Frontal cortex (tissue), 4 donors: ENCODE data around the gene PIGK. TPM values are rescaled to one million over a fixed set of nuclear protein-coding genes. Genes with fewer than 3 reads are reported as not detected.

ENCODE experiments used
- DNase-seq, 2 donors: peaks; one replicate each; pipeline ENCODE4 v3.0.0; 2012; ENCODE audit warnings: low spot score in 2 of 2
- FAIRE-seq: peaks from 2 replicates; lab custom pipeline; 2012; peaks lifted over from hg19 to GRCh38; lab: Jason Lieb, UNC
- small RNA-seq: library from RNA; depleted of rRNA; stranded (forward); fragments of <200 nt; gene quantifications from one replicate; pipeline ENCODE3, GENCODE V24; 2014
- total RNA-seq: library from RNA; depleted of rRNA; stranded (reverse); fragments of >200 nt; gene quantifications from one replicate; pipeline ENCODE4 v1.2.3, GENCODE V29; 2014
- donor health status: control.
- donor health status: control.
- donor health status: control.

Gene PIGK
- total RNA-seq, 1 donor from 2014 or later, result 26.5 TPM

- no peak for DNase-seq
These were observed 171.7 kb downstream of the PIGK start for GRCh38 chr1:77047575-77047974.

GRCh38 chr1:77044133-77044849 is 174.9 kb downstream of the PIGK start:
- FAIRE-seq, result no peak
- DNase-seq, result no peak

More at GRCh38 chr1:77047575-77047974, 171.7 kb downstream of the PIGK start:
- FAIRE-seq, result no peak

GRCh38 chr1:77040826-77041225 is 178.4 kb downstream of the PIGK start:
- no peak for FAIRE-seq
- no peak for DNase-seq

- peak in 1 of 2 donors; percentile 13 for DNase-seq
- no peak for FAIRE-seq
These were observed 179.5 kb downstream of the PIGK start for GRCh38 chr1:77039739-77040138.

- FAIRE-seq, result no peak
- no peak for DNase-seq
These were observed 180.1 kb downstream of the PIGK start for GRCh38 chr1:77039111-77039510.

Small RNA genes within 50 kb of the gene (small RNA-seq; reads per million reads assigned to genes)
- 0.15 reads per million for gene MIR7156

Other genes starting within 250 kb of the PIGK start
- gene AK5, start 62.6 kb upstream of the PIGK start, total RNA-seq, result 40.4 TPM